Esophagus squamous epithelium (tissue), 4 donors: ENCODE measurements around the gene UVRAG.

Source experiments
- POLR2A ChIP-seq, 4 donors: fragments of 450-650 bp; IDR thresholded peaks; one replicate each; pipeline ENCODE4 v1.6.1; 2017; ENCODE audit warnings: antibody characterized with exemption in 4 of 4, mild to moderate bottlenecking in 4 of 4, moderate library complexity in 3 of 4
- TF ChIP-seq, protein P1 (sequence below), 6 experiments: fragments of 450-650 bp in 4 of 6; fragments of 200-600 bp in 2 of 6; sonication (generic) in 2 of 6; IDR thresholded peaks; one replicate each; pipeline ENCODE4 v1.5.1; 2016 to 2019; ENCODE audit warnings: antibody characterized with exemption in 6 of 6, mild to moderate bottlenecking in 4 of 6, moderate library complexity in 4 of 6

DNA sequence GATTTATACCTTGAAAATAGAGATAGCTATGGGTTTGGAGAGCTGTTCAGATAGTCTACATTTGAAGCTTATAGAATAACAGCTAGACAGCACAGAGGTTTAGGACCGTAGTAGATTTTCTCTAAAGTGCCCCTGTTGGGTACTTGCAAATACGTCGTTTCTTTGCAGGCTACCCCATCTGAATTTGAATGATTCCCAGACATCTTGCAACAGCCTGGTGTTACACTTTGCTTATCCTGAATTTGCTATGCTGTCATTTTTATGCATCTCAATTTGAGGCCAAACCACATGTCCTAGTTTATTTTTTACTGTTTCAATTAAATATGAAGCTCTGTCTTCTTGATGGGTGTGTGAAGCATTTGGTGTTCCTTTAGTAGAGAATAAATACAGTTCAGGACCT is 249.2 kb downstream of the UVRAG start:
- TF ChIP-seq, protein P1, sequence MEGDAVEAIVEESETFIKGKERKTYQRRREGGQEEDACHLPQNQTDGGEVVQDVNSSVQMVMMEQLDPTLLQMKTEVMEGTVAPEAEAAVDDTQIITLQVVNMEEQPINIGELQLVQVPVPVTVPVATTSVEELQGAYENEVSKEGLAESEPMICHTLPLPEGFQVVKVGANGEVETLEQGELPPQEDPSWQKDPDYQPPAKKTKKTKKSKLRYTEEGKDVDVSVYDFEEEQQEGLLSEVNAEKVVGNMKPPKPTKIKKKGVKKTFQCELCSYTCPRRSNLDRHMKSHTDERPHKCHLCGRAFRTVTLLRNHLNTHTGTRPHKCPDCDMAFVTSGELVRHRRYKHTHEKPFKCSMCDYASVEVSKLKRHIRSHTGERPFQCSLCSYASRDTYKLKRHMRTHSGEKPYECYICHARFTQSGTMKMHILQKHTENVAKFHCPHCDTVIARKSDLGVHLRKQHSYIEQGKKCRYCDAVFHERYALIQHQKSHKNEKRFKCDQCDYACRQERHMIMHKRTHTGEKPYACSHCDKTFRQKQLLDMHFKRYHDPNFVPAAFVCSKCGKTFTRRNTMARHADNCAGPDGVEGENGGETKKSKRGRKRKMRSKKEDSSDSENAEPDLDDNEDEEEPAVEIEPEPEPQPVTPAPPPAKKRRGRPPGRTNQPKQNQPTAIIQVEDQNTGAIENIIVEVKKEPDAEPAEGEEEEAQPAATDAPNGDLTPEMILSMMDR (IDR thresholded peaks at IDR 0.05): no peak
- no peak for TF ChIP-seq POLR2A (IDR thresholded peaks at IDR 0.05)
